ENCODE measurements around the gene KIF26B. TPM values are rescaled to one million over a fixed set of nuclear protein-coding genes. Genes with fewer than 3 reads are reported as not detected.

KIF26B gene
- total RNA-seq, 4 donors from 2014 or later: 0.20 to 0.79 (median 0.41) TPM; not detected in 1

DNA sequence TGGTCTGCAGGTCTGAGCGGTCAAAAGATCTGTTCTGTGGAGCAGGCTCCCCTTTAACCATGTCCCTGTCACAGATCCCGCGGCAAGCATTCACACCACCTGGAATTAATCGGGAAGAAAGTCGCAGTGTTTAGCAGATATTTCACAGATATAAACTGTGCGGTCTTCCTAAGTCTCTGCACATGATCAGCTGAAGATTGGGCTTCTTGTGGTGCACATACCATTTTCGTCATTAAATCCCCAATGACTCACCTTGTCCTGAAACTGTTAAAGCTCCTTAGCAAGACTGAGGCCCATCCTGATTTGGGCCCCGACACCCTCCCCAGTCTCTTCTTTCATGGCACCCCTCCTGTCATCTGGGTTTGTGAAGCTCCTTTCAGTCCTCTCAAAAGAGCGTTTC lies 158.8 kb downstream of the KIF26B start:
- TF ChIP-seq EP300 (IDR thresholded peaks at IDR 0.05; ENCODE audit: low read depth) (no peak), POLR2A (IDR thresholded peaks at IDR 0.05) (no peak), POLR2AphosphoS5 (IDR thresholded peaks at IDR 0.05) (no peak)
- TF ChIP-seq, protein P1, sequence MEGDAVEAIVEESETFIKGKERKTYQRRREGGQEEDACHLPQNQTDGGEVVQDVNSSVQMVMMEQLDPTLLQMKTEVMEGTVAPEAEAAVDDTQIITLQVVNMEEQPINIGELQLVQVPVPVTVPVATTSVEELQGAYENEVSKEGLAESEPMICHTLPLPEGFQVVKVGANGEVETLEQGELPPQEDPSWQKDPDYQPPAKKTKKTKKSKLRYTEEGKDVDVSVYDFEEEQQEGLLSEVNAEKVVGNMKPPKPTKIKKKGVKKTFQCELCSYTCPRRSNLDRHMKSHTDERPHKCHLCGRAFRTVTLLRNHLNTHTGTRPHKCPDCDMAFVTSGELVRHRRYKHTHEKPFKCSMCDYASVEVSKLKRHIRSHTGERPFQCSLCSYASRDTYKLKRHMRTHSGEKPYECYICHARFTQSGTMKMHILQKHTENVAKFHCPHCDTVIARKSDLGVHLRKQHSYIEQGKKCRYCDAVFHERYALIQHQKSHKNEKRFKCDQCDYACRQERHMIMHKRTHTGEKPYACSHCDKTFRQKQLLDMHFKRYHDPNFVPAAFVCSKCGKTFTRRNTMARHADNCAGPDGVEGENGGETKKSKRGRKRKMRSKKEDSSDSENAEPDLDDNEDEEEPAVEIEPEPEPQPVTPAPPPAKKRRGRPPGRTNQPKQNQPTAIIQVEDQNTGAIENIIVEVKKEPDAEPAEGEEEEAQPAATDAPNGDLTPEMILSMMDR (IDR thresholded peaks at IDR 0.05): no peak
- Histone ChIP-seq H3K27ac (no peak overlapping the region), H3K36me3 (no peaks in the 10 kb centered on the region), H3K4me3 (no peak overlapping the region), H3K4me1 (no peaks in the 10 kb centered on the region), H3K9me3 (no peaks in the 10 kb centered on the region), H3K27me3 (no peaks in the 10 kb centered on the region)
- DNase-seq: no peak
- intact Hi-C loops (cut with DNase I; ENCODE audit: low total_unique reads): no loop called here
- in situ Hi-C loops (cut with MboI; ENCODE audit: low pct_ligation_motif_present in 1 of 4, low pct_unique_long_range_greater_than_20kb in 1 of 4, low sequenced_read_pairs in 3 of 4): no loop called here
- 90 to 92% methylated on average over 2 to 9 of the region's 9 CpGs for WGBS, 2 donors (ENCODE audit: low coverage in 1 of 2)

DNA sequence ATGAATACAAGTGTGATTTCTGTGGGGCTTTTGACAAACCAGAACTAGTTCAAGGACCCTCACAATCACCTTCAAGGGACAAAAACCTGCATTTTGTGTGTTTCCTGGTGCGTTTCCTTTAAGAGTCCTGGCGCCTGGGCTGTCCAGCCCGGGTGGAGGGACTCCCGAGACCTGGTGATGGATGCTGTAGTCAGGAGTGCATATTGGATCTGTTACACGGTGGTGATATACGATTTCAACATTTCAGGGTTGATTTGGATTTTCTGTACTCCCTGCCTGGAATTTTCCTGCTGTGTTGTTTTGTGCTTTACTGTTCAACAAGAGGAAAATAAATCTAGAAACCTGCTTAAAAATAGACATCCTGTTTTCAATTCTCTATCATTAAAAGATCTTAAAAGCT lies 162.0 kb downstream of the KIF26B start:
- intact Hi-C loops (cut with DNase I; ENCODE audit: low total_unique reads): no loop called here
- Histone ChIP-seq H3K36me3 (no peaks in the 10 kb centered on the region), H3K27me3 (no peaks in the 10 kb centered on the region), H3K9me3 (no peaks in the 10 kb centered on the region), H3K4me3 (no peak overlapping the region), H3K4me1 (no peaks in the 10 kb centered on the region), H3K27ac (no peak overlapping the region)
- WGBS, 2 donors (ENCODE audit: low coverage in 1 of 2): 69 to 77% methylated on average over 5 to 6 of the region's 6 CpGs
- no peak for DNase-seq
- TF ChIP-seq, protein P1 (IDR thresholded peaks at IDR 0.05): no peak
- TF ChIP-seq POLR2A (IDR thresholded peaks at IDR 0.05) (no peak), EP300 (IDR thresholded peaks at IDR 0.05; ENCODE audit: low read depth) (no peak), POLR2AphosphoS5 (IDR thresholded peaks at IDR 0.05) (no peak)
- in situ Hi-C loops (cut with MboI; ENCODE audit: low pct_ligation_motif_present in 1 of 4, low pct_unique_long_range_greater_than_20kb in 1 of 4, low sequenced_read_pairs in 3 of 4): no loop called here

DNA sequence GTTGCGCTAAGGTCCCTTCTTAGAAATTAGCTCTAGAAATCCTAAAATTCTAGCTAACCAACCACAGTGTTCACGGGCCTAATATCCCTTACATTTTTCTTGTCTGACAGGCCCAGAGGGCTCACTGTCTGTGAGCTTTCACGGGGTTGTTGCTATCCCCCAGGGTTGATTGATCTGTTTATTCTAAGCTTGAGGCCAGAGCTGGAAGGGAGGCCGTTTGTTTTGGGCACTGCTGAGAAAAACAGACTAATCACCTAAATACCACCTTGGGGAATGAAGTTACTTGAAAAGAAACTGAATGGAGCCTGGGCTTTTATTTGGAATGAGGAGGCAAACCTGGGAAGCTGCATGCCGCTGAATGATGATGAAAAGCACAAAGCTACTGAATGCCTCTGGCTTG lies 162.4 kb downstream of the KIF26B start:
- TF ChIP-seq POLR2A (IDR thresholded peaks at IDR 0.05): no peak
- TF ChIP-seq, protein P1 (IDR thresholded peaks at IDR 0.05): no peak
- no peak for TF ChIP-seq POLR2AphosphoS5 (IDR thresholded peaks at IDR 0.05)
- TF ChIP-seq EP300 (IDR thresholded peaks at IDR 0.05; ENCODE audit: low read depth): no peak
- H3K27ac ChIP-seq: no peak overlapping the region
- WGBS, 2 donors (ENCODE audit: low coverage in 1 of 2): 77 to 83% methylated on average over 3 to 5 of the region's 5 CpGs

DNA sequence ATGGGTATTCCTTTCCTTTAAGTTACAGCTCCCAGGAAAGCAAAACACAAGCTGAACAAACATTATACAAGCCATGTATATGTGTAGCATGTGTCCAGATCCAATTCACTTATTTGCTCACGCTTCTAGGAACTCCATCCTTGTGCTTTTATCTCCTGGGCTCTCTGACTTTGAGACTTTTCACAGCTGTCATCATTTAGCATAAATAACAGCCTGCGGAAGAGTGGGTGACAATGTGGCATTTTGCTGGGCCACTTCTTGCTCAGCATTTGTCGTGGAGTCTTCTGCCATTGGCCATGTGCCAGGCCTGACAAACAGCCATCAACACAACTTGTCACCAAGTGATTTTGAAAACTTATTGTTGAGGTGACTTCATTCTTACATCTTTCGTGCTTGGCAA lies 164.3 kb downstream of the KIF26B start:
- no peak overlapping the region for H3K4me3 ChIP-seq
- WGBS, 2 donors (ENCODE audit: low coverage in 1 of 2): 44 to 63% methylated on average over 4 of the region's 4 CpGs
- no peak overlapping the region for H3K27ac ChIP-seq
- no peaks in the 10 kb centered on the region for H3K27me3 ChIP-seq
- no peaks in the 10 kb centered on the region for H3K36me3 ChIP-seq
- intact Hi-C loops (cut with DNase I; ENCODE audit: low total_unique reads): no loop called here
- H3K4me1 ChIP-seq: no peaks in the 10 kb centered on the region
- DNase-seq: no peak
- TF ChIP-seq, protein P1 (IDR thresholded peaks at IDR 0.05): no peak
- TF ChIP-seq POLR2AphosphoS5 (IDR thresholded peaks at IDR 0.05): no peak
- TF ChIP-seq POLR2A (IDR thresholded peaks at IDR 0.05): no peak
- no peak for TF ChIP-seq EP300 (IDR thresholded peaks at IDR 0.05; ENCODE audit: low read depth)
- no peaks in the 10 kb centered on the region for H3K9me3 ChIP-seq
- in situ Hi-C loops (cut with MboI; ENCODE audit: low pct_ligation_motif_present in 1 of 4, low pct_unique_long_range_greater_than_20kb in 1 of 4, low sequenced_read_pairs in 3 of 4): no loop called here

More for the DNA sequence above, 162.4 kb downstream of the KIF26B start:
- Histone ChIP-seq H3K36me3 (no peaks in the 10 kb centered on the region), H3K9me3 (no peaks in the 10 kb centered on the region), H3K4me1 (no peaks in the 10 kb centered on the region), H3K27me3 (no peaks in the 10 kb centered on the region), H3K4me3 (no peak overlapping the region)
- in situ Hi-C loops (cut with MboI; ENCODE audit: low pct_ligation_motif_present in 1 of 4, low pct_unique_long_range_greater_than_20kb in 1 of 4, low sequenced_read_pairs in 3 of 4) (no loop called here), intact Hi-C loops (cut with DNase I; ENCODE audit: low total_unique reads) (no loop called here)
- no peak for DNase-seq

Data from transverse colon (tissue), 4 donors.